ENCODE results near the gene CBR4.

Gene CBR4

DNA sequence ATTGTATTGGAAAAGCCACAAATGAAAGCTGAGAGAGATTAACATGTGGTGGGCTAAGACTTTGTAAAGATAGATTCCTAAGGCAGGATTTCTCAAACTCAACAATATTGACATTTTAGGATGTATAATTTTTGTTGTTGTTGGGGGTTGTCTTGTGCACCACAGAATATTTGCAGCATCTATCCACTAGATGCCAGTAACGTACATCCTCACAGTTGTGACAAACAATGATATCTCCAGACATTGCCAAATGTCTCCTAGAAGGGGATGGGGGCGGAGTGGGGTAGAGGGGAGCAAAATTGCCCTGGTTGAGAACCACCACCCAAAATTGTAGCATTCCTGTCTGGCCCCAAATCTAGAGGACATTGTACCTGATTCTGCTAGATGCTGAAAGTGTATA lies 14.7 kb upstream of the CBR4 start:
- intact Hi-C loops (cut with micrococcal nuclease) = loop anchor here (2.0 to 5.0 kb wide), 2 partner anchors 288 to 462 kb away; no protein-coding TSS in a partner anchor
- Mint-ChIP-seq H3K4me1 (ENCODE audit: low read depth) (no peaks in the 10 kb centered on the region), H3K4me3 (no peak overlapping the region), H3K27ac (no peak overlapping the region), H3K36me3 (ENCODE audit: low read depth) (no peaks in the 10 kb centered on the region), H3K27me3 (no peaks in the 10 kb centered on the region), H3K9me3 (no peaks in the 10 kb centered on the region)

DNA sequence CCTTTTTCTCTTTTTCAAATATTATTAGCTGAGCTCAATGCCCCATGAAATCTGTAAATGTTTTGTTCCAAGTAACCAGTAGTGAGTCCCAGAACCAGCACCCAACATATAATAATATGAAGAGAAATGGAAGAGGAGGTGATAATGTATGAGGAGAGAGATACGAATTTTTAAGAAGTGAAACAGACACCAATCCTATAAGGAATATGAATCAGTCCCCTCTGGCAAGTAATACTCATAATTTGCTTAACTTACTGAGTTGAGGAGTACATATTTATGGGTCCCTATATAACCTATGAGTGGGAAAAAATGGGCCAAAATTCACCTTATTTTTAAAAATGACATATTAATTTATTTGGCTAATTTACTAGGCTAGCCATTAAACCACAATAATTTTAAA lies 8.4 kb upstream of the CBR4 start:
- no peaks in the 10 kb centered on the region for H3K9me3 Mint-ChIP-seq
- no peak overlapping the region for H3K27ac Mint-ChIP-seq
- H3K4me3 Mint-ChIP-seq = no peak overlapping the region
- H3K4me1 Mint-ChIP-seq (ENCODE audit: low read depth) = no peaks in the 10 kb centered on the region
- intact Hi-C loops (cut with micrococcal nuclease) = loop anchor here (10.0 kb wide), 1 partner anchor 256 kb away; the partner anchor contains the start of gene SH3RF1
- H3K27me3 Mint-ChIP-seq = no peaks in the 10 kb centered on the region
- no peaks in the 10 kb centered on the region for H3K36me3 Mint-ChIP-seq (ENCODE audit: low read depth)

DNA sequence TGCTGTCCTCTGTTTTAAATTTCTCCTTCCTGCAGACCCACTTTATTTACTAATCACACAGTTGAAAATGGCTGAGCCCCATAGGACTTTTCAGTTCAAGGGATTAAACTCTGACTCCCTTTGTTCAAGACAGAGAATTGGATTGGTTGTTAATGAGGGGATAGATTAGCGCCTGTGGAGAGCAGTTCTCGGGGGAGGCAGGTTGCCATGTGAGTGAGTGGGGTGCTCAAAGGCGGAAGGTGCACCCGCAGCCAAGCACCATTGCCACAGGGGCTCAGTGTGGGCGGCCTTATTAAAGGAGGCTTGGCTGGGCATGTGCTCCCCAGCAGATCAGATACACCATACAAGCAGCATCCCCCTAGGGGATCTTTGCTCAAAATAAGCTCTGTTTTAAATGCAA lies 7.9 kb upstream of the CBR4 start:
- Mint-ChIP-seq H3K36me3 (ENCODE audit: low read depth) (no peaks in the 10 kb centered on the region), H3K9me3 (no peaks in the 10 kb centered on the region), H3K27me3 (no peaks in the 10 kb centered on the region), H3K4me3 (no peak overlapping the region), H3K27ac (no peak overlapping the region), H3K4me1 (ENCODE audit: low read depth) (no peaks in the 10 kb centered on the region)
- intact Hi-C loops (cut with micrococcal nuclease) = loop anchor here (10.0 kb wide), 1 partner anchor 257 kb away; the partner anchor contains the start of gene SH3RF1

DNA sequence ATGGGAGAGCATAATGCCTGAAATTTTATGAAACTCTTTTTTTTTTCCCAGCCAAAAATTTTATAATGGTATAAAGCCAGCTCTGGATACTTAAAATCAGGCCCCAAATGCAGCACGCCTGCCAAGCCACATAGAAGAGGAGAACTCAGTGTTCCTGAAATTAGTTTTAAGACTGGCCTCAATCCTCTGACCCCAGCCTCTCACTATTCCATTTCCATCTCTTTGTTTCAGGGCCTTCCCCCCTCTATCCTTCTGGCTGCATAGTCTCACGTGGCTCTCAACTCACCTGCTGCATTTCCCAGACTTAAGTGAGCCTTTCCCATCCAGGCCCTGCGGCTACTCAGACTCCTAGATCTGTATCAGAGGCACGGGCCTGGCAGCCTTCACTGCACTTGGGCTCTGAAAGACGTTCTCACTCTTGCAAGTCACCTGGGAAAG lies 5.2 kb upstream of the CBR4 start:
- no peak overlapping the region for H3K4me3 Mint-ChIP-seq
- no peak overlapping the region for H3K27ac Mint-ChIP-seq
- no peaks in the 10 kb centered on the region for H3K27me3 Mint-ChIP-seq
- no peaks in the 10 kb centered on the region for H3K9me3 Mint-ChIP-seq
- H3K36me3 Mint-ChIP-seq (ENCODE audit: low read depth) = peaks cover 5% of the 10 kb centered on the region
- no peaks in the 10 kb centered on the region for H3K4me1 Mint-ChIP-seq (ENCODE audit: low read depth)
- intact Hi-C loops (cut with micrococcal nuclease) = loop anchor here (10.0 kb wide), 1 partner anchor 260 kb away; the partner anchor contains the start of gene SH3RF1

DNA sequence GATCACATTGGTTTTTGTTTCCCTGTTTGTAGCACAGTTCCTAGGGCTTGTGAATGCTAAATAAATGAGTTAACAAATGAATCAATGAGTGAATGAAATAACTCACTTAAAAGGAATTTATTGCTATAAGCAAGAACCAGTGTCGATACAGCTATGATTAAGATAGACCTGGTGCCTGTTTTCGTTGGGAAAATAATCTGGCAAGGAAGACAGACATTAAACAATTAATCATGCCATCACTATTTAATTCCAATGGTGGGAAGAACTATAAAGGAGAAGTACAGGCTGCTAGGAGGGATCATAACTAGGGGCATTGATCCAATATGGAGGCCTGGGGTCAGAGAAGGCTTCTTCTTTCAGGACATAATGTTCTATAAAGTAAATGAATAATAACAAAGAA lies 4.5 kb upstream of the CBR4 start:
- H3K27me3 Mint-ChIP-seq = no peaks in the 10 kb centered on the region
- H3K36me3 Mint-ChIP-seq (ENCODE audit: low read depth) = peaks cover 9% of the 10 kb centered on the region
- H3K4me1 Mint-ChIP-seq (ENCODE audit: low read depth) = peaks cover 1% of the 10 kb centered on the region
- no peak overlapping the region for H3K4me3 Mint-ChIP-seq
- H3K27ac Mint-ChIP-seq = no peak overlapping the region
- H3K9me3 Mint-ChIP-seq = no peaks in the 10 kb centered on the region
- intact Hi-C loops (cut with micrococcal nuclease) = loop anchor here (5.0 to 10.0 kb wide), 2 partner anchors 260 to 598 kb away; partner anchors contain the start of genes NEK1 and SH3RF1

DNA sequence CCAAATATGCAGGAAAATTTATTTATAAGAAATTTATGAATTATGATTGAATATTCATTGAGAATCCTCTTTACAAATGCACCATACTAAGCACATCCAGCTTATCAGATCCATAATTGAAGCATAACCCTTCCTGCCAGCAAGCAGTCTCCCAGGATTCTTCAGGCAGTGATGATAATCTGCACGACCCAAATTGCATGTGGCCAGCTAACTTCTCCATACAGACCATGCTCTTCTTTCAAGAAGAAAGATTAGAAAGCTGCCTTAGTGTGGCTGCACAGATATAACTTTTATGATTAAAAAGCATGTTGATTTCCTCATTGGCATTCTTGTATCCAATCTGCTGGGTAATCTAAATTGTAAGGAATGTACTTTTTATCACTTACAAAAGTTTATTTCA lies 3.3 kb upstream of the CBR4 start:
- no peaks in the 10 kb centered on the region for H3K9me3 Mint-ChIP-seq
- H3K27me3 Mint-ChIP-seq = no peaks in the 10 kb centered on the region
- H3K4me1 Mint-ChIP-seq (ENCODE audit: low read depth) = peaks cover 13% of the 10 kb centered on the region
- H3K27ac Mint-ChIP-seq = no peak overlapping the region
- no peak overlapping the region for H3K4me3 Mint-ChIP-seq
- peaks cover 14% of the 10 kb centered on the region for H3K36me3 Mint-ChIP-seq (ENCODE audit: low read depth)
- intact Hi-C loops (cut with micrococcal nuclease) = loop anchor here (5.0 to 10.0 kb wide), 2 partner anchors 261 to 599 kb away; partner anchors contain the start of genes NEK1 and SH3RF1

DNA sequence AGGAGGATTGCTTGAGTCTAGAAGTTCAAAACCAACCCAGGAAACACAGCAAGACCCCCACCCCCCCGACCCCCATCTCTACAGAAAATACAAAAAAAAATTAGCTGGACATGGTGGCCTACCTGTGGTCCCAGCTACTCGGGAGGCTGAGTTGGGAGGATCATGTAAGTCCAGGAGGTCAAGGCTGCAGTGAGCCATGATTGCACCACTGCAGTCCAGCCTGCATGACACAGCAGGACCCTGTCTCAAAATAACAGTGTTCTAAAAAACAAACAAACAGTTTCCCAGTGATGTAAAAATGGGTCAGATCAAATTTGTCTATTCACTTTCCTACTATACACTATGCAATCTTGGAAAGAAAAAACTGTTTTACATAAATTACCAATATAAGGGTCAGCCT lies 2.0 kb upstream of the CBR4 start:
- intact Hi-C loops (cut with micrococcal nuclease) = loop anchor here (5.0 to 10.0 kb wide), 2 partner anchors 263 to 600 kb away; partner anchors contain the start of genes NEK1 and SH3RF1
- no peak overlapping the region for H3K27ac Mint-ChIP-seq
- no peaks in the 10 kb centered on the region for H3K27me3 Mint-ChIP-seq
- peaks cover 14% of the 10 kb centered on the region for H3K36me3 Mint-ChIP-seq (ENCODE audit: low read depth)
- no peak overlapping the region for H3K4me3 Mint-ChIP-seq
- no peaks in the 10 kb centered on the region for H3K9me3 Mint-ChIP-seq
- H3K4me1 Mint-ChIP-seq (ENCODE audit: low read depth) = peaks cover 19% of the 10 kb centered on the region

DNA sequence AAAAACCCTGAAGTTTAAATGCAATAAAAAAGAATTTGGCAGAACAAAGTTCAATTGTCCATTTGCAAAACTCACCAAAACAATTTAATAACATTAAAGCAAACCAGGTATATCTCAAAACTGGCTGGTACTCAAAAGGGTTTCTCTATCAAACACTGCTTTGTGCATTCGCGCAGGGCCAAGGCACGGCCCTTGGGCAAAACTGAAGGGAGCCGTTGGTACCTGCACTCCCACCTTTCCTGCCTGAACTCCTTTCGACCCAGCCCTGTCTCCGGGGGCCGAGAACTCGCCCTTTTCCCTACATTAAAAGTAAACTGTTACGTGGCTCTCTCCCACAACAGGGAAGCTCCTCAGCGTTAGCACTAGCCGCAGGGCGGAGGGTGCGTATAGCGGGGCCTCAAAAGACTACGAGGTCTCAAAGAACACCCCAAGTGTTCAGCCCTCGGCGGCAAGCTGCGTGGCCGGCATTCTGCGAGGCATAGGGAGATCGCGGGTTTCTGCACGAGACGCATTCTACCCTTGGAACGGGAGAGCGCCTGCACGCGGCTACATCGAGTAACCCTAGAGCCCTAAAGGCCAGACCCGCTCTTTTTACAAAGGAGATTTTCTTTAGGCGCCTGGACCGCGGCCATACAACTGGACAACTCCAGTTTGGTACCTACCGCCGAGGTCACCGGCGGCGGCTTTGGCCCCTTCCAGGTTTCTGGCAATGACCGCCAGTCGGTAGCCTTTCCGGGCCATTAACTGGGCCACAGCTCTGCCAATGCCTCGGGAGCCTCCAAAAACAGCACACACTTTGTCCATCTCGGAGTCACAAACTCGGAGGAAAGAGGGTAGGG lies 550 bp downstream of the CBR4 start:
- H3K27me3 Mint-ChIP-seq = no peaks in the 10 kb centered on the region
- peak overlapping the region; percentile 96 for H3K27ac Mint-ChIP-seq
- H3K4me3 Mint-ChIP-seq = peak overlapping the region; percentile 90
- H3K9me3 Mint-ChIP-seq = no peaks in the 10 kb centered on the region
- peaks cover 31% of the 10 kb centered on the region for H3K36me3 Mint-ChIP-seq (ENCODE audit: low read depth)
- intact Hi-C loops (cut with micrococcal nuclease) = loop anchor here (2.0 to 10.0 kb wide), 4 partner anchors 71 to 603 kb away; partner anchors contain the start of genes NEK1 and SH3RF1
- H3K4me1 Mint-ChIP-seq (ENCODE audit: low read depth) = peaks cover 19% of the 10 kb centered on the region

DNA sequence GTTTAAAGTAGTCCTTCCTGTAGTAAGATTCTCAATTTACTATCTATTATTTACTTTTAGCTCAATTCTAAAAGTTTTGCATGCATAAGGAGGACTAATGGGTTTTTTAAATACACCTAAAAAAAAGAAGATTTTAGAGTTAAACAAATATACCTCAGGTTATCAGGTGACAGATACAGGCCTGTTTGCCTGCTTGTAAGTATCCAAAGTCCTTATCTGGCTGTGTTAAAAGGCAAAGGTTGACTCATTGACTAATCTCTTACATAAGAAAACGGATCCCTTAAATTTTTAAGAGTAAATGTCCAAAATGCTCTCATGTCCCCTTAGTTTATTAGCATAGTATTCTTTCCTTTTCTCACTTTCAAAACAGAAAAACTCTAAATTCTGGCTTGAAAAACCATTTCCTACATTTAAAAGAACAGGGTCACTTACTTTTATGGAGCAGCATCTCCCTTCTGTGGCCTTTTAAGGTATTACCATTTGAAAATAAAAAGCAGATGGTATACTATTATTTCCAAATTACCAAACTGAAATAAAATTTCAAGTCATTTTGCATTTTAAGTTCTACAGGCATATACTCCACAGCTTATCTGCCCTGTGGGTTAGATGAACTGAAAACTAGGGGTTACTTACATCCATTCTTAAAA lies 4.5 kb downstream of the CBR4 start:
- Mint-ChIP-seq H3K4me3 (no peak overlapping the region), H3K9me3 (no peaks in the 10 kb centered on the region), H3K36me3 (ENCODE audit: low read depth) (peaks cover 67% of the 10 kb centered on the region), H3K27me3 (no peaks in the 10 kb centered on the region), H3K4me1 (ENCODE audit: low read depth) (peaks cover 19% of the 10 kb centered on the region), H3K27ac (no peak overlapping the region)
- intact Hi-C loops (cut with micrococcal nuclease) = no loop called here

DNA sequence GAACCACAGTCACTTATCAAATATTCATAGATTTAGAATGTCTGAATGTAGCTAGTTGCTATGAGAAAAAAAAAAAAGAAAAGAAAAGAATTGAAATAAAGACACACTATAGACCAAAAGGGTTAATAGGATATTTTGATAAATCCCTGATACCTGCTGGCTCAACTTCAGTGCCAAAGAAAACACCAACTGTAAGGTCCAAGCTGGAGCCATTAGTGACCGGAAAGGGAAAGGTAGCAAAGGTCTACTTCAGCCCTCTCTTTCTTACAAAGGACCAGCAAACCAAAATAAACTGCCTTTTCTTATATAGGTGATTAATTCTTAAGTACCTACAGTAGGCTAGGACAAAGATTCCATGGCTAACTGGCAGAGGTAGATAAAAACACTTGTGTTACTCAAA lies 9.7 kb downstream of the CBR4 start:
- intact Hi-C loops (cut with micrococcal nuclease) = no loop called here
- Mint-ChIP-seq H3K4me3 (no peak overlapping the region), H3K4me1 (ENCODE audit: low read depth) (peaks cover 7% of the 10 kb centered on the region), H3K27me3 (no peaks in the 10 kb centered on the region), H3K36me3 (ENCODE audit: low read depth) (peaks cover 86% of the 10 kb centered on the region), H3K27ac (no peak overlapping the region), H3K9me3 (no peaks in the 10 kb centered on the region)

DNA sequence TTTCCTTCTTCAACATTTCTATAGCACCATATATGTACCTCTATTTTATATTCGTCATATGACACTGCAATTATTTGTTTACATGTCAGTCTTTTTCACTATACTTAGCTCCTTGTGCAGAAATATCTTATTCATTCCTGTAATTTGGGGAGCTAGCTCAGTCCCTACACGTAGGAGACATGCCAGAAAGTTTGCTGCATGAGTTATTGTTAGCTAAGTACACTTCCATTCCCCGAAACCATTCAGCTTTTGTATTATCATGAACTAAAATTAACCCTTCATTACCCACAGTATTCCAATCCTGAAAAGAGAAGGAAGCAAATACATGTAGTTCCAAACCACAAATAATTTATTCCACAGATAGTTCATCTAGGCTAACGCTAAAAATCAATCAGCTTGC lies 10.2 kb downstream of the CBR4 start:
- Mint-ChIP-seq H3K27ac (no peak overlapping the region), H3K27me3 (no peaks in the 10 kb centered on the region), H3K4me3 (no peak overlapping the region), H3K36me3 (ENCODE audit: low read depth) (peaks cover 86% of the 10 kb centered on the region), H3K4me1 (ENCODE audit: low read depth) (peaks cover 7% of the 10 kb centered on the region), H3K9me3 (no peaks in the 10 kb centered on the region)
- intact Hi-C loops (cut with micrococcal nuclease) = no loop called here

DNA sequence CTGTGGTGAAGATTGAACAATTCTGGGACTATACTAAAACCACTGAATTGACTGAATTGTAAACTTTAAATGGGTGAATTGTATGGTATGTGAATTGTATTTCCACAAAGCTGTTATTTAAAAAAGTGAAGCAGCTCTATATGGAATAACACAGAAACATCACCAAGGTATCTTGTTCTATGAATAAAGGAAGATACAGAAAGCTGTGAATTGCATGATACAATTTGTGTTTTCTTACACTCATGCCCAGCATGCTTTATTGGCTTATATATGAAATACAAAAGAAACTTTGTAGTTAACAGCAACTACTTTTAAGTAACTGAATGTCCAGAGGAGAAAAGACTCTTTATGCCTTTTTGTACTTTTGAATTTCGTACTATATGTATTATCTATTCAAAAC lies 11.5 kb downstream of the CBR4 start:
- H3K4me3 Mint-ChIP-seq = no peak overlapping the region
- no peaks in the 10 kb centered on the region for H3K9me3 Mint-ChIP-seq
- no peak overlapping the region for H3K27ac Mint-ChIP-seq
- peaks cover 15% of the 10 kb centered on the region for H3K4me1 Mint-ChIP-seq (ENCODE audit: low read depth)
- H3K36me3 Mint-ChIP-seq (ENCODE audit: low read depth) = peaks cover 77% of the 10 kb centered on the region
- intact Hi-C loops (cut with micrococcal nuclease) = no loop called here
- H3K27me3 Mint-ChIP-seq = no peaks in the 10 kb centered on the region

DNA sequence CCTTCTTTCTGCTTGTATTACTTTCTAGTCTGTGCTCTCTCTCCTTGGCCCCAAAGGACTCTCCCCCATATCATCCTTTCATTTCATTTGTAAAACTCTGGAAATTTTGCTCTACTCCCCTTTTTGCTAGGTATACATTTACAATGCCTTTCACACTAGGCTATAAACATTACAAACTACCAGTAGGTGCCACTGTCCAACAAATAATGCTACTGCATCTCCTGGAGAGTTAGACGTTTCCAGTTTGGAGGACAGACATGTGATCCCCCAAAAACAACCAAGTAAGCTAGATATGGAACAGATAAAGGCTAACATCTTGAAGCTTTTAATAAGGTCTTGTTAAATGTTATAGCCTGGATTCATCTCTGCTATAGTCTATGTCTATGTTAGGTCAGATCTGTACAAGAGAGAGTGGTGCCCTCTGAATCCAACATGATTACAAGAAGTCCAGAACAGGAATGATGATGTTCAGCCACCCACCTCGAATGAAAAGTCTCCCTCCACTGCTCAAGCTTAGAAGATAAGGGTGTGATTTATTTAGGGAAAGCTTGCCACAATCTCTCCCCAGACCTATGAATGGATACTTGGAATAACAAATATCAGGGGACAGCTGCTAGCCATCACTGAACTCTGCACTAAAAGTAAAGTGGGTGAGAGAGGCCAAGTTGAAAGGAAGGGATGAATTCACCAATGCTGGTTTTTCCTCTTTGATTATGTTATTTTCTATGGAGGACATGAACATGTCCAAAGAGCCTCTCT lies 14.3 kb downstream of the CBR4 start:
- Mint-ChIP-seq H3K9me3 (no peaks in the 10 kb centered on the region), H3K4me3 (no peak overlapping the region), H3K27me3 (no peaks in the 10 kb centered on the region), H3K36me3 (ENCODE audit: low read depth) (peaks cover 57% of the 10 kb centered on the region), H3K27ac (no peak overlapping the region), H3K4me1 (ENCODE audit: low read depth) (peaks cover 16% of the 10 kb centered on the region)
- intact Hi-C loops (cut with micrococcal nuclease) = no loop called here
